Cortex of kidney (tissue), 1 donor: ENCODE measurements around the gene PRKAB1.
"Not testable (repeated sequence)": the region's sequence is repeated elsewhere in the genome, so short reads cannot be mapped to it uniquely, and the experiment has no call there.

Experiments
- DNase-seq: peaks from one replicate; lab custom pipeline; 2025; lab: John Stamatoyannopoulos, UW

The PRKAB1 gene

GRCh38 chr12:119684711-119685369 lies 16.9 kb downstream of the PRKAB1 start:
- no peak for DNase-seq

- no peak for DNase-seq
Measured at GRCh38 chr12:119685375-119685774, 17.4 kb downstream of the PRKAB1 start.

- no peak for DNase-seq
Measured at GRCh38 chr12:119686355-119686754, 18.4 kb downstream of the PRKAB1 start.

GRCh38 chr12:119686776-119687175 lies 18.8 kb downstream of the PRKAB1 start:
- no peak for DNase-seq

- no peak for DNase-seq
Measured at GRCh38 chr12:119687406-119687805, 19.5 kb downstream of the PRKAB1 start.

- no peak for DNase-seq
Measured at GRCh38 chr12:119687879-119688278, 19.9 kb downstream of the PRKAB1 start.

GRCh38 chr12:119689935-119690500 lies 22.1 kb downstream of the PRKAB1 start:
- no peak for DNase-seq

GRCh38 chr12:119691202-119691810 lies 23.4 kb downstream of the PRKAB1 start:
- DNase-seq = no peak

- DNase-seq = no peak
Measured at GRCh38 chr12:119692410-119692809, 24.5 kb downstream of the PRKAB1 start.

GRCh38 chr12:119692997-119693396 lies 25.1 kb downstream of the PRKAB1 start:
- DNase-seq = no peak

- no peak for DNase-seq
Measured at GRCh38 chr12:119693511-119693910, 25.6 kb downstream of the PRKAB1 start.

- no peak for DNase-seq
Measured at GRCh38 chr12:119694111-119694510, 26.2 kb downstream of the PRKAB1 start.

- DNase-seq = no peak
Measured at GRCh38 chr12:119695034-119695433, 27.1 kb downstream of the PRKAB1 start.

- no peak for DNase-seq
Measured at GRCh38 chr12:119696943-119697342, 29.0 kb downstream of the PRKAB1 start.

GRCh38 chr12:119699199-119699760 lies 31.3 kb downstream of the PRKAB1 start:
- no peak for DNase-seq

- no peak for DNase-seq
Measured at GRCh38 chr12:119700078-119700477, 32.1 kb downstream of the PRKAB1 start.

- no peak for DNase-seq
Measured at GRCh38 chr12:119704065-119704747, 36.3 kb downstream of the PRKAB1 start.

GRCh38 chr12:119705182-119705581 lies 37.2 kb downstream of the PRKAB1 start:
- DNase-seq = no peak

GRCh38 chr12:119706427-119706826 lies 38.5 kb downstream of the PRKAB1 start:
- DNase-seq = not testable (repeated sequence)

- DNase-seq = no peak
Measured at GRCh38 chr12:119710374-119710964, 42.5 kb downstream of the PRKAB1 start.

- DNase-seq = no peak
Measured at GRCh38 chr12:119710965-119711551, 43.1 kb downstream of the PRKAB1 start.

GRCh38 chr12:119711693-119712092 lies 43.8 kb downstream of the PRKAB1 start:
- DNase-seq = no peak
